Activated CD4-positive, alpha-beta T cell treated with anti-CD3 and anti-CD28 coated beads, Interleukin-2, Interleukin-4, amounts not matched to agents 100 ng/mL and 50 ng/mL, durations not matched to agents 16 hours and 8 hours (primary cell): ENCODE results near the gene ERMAP.
"Not testable (repeated sequence)": the region's sequence is repeated elsewhere in the genome, so short reads cannot be mapped to it uniquely, and the experiment has no call there.

ENCODE experiments used
- DNase-seq: peaks from one replicate; pipeline ENCODE4 v3.0.0-alpha.2; 2020; ENCODE audit warnings: low spot score

The ERMAP gene

GRCh38 chr1:42845193-42845592 lies 28.3 kb downstream of the ERMAP start:
- DNase-seq, result no peak

GRCh38 chr1:42845866-42846256 lies 28.9 kb downstream of the ERMAP start:
- DNase-seq, result no peak

GRCh38 chr1:42846257-42847110 lies 29.6 kb downstream of the ERMAP start, which contains the start of gene ZNF691:
ZNF691 (plus strand) TSS chr1:42846613; CDS start chr1:42849659, 3,046 bp downstream.
- peak; percentile 97 for DNase-seq

- DNase-seq, result peak; percentile 15
These were observed 30.2 kb downstream of the ERMAP start for GRCh38 chr1:42847111-42847595.

DNA sequence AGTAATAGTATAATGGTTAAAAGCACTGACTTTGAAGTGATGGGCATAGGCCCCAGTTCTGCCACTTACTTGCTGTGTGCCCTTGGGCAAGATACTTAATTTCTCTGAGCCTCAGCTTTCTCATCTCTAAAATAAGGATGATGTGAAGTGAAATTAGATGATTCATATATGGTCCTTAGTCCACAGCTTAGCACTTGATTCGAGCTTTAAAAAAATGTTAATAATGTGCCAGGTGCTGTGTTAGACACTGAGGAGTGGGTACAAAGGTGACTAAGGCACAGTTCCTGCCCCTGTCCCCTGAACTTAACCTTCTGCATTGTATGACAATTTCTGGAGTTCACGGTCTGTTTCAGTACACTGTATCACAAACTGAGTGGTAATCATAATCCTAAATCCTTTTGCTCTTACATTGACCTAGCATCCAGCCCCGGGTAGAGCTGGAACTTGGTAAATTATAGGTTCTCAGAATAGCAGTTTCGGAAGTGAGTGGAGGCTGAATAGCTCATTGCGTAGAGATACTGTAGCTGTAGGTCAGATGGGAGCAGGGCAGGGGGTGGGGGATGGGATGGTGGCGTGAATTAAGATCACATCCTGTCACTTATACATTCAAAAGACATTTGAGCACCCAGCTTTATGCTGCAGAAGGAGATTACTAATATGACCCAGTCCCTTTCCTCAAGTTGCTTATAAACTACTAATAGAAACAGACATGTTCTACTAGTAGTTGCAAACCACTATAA lies 31.0 kb downstream of the ERMAP start:
- DNase-seq, result peak; percentile 71

DNA sequence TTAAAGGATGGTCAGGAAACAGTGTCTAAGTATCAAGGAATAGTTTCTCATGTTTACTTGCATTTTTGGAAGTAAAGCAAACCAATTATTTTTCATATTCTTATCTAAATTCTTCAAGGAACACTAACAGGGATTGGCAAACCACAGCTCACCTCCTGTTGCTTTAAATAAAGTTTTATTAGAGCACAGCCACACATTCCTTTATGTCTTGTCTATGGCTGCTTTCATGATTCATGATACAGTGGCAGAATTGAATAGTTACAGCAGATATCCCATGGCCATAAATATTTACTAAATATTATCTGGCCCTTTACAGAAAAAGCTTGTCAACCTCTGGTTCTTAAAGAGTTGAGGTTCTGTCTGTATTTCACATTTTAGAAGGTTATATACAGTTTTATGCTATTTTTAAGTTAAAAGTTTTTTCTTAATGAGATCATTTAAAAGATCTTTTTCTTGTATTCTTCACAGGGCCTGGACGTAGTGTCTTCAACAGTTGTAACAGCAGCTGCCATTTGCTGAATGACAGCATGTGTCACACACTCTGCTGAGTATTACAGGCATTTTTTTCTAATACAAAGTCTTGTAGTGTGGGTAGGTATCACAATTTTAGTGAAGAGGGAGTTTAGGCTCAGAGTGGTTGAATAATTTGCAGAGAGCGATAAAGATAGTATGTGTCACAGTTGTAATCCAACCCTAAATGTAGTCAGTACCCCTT lies 32.1 kb downstream of the ERMAP start:
- DNase-seq, result no peak

DNA sequence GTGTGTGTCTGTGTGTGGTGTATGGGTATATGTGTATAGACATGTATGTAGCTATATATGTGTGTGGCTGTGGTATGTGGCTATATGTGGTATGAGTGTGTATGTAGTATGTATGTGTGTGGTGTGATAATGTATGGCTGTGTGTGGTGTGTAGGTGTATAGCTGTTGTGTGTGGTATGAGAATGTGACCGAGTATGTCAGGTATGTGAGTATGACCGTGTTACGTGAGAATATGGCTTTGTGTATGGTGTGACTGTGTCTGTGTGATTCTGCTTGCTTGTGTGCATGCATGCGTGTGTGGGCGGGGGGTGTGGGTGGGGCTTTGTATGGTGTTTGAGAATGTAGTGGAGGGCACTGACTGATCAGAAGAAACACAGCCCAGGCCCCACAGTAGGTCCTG lies 33.0 kb downstream of the ERMAP start:
- no peak for DNase-seq

DNA sequence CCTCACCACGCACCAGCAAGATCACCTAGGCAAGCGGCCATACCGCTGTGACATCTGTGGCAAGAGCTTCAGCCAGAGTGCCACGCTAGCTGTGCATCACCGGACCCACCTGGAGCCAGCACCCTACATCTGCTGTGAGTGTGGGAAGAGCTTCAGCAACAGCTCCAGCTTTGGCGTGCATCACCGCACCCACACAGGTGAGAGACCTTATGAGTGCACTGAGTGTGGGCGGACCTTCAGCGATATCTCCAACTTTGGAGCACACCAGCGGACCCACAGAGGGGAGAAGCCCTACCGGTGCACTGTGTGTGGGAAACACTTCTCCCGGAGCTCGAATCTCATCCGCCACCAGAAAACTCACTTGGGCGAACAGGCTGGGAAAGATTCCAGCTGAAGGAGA lies 34.5 kb downstream of the ERMAP start:
- DNase-seq, result no peak

DNA sequence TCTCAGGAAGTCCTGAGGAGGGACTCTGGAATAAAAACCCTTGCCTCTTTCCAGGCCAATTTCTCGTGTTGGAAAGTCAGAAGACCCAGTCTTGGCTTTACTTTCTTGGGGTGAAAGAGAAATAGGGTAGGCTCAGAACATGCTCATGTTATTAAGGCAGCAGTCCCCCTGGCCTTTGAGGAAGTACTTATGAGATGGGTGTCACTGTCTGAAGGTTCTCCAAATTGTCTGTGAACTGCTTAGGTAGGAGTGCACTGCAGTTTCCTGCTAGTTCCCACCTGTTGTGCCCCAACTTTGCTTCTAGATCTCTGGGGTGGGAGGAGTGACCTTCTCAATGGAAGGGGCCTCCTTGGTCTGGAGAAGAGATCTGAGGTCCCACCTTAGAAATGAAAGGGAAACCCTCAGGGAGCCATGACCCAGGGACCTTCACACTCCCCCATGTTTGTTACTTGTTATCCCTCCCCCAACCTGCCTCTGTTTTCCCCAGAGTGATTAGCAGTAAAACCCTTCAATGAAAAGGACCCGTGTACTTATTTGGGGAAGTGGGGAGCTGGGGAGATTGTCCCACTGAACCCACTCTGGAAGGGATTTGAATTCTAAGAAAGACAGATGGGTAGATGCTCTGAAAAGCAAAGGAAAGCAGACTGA lies 35.2 kb downstream of the ERMAP start:
- no peak for DNase-seq

- DNase-seq, result no peak
These were observed 35.7 kb downstream of the ERMAP start for GRCh38 chr1:42852608-42852980.

GRCh38 chr1:42853116-42853884 lies 36.4 kb downstream of the ERMAP start:
- DNase-seq, result no peak

GRCh38 chr1:42856554-42856953 lies 39.6 kb downstream of the ERMAP start:
- not testable (repeated sequence) for DNase-seq

DNA sequence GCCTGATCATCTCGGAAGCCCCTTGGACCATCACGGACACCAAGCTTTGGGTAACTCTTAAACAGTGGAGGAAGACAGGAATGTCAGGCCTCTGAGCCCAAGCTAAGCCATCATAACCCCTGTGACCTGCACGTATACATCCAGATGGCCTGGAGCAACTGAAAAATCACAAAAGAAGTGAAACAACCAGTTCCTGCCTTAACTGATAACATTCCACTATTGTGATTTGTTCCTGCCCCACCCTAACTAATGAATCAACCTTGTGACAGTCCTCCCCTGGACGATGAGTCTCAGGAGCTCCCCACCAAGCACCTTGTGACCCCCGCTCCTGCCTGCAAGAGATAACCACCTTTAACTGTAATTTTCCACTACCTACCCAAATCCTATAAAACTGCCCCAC lies 42.4 kb downstream of the ERMAP start:
- DNase-seq, result not testable (repeated sequence)

- DNase-seq, result no peak
These were observed 43.6 kb downstream of the ERMAP start for GRCh38 chr1:42860339-42861013.

GRCh38 chr1:42861014-42861399 lies 44.1 kb downstream of the ERMAP start:
- DNase-seq, result no peak

GRCh38 chr1:42866549-42866948 lies 49.6 kb downstream of the ERMAP start:
- no peak for DNase-seq

DNA sequence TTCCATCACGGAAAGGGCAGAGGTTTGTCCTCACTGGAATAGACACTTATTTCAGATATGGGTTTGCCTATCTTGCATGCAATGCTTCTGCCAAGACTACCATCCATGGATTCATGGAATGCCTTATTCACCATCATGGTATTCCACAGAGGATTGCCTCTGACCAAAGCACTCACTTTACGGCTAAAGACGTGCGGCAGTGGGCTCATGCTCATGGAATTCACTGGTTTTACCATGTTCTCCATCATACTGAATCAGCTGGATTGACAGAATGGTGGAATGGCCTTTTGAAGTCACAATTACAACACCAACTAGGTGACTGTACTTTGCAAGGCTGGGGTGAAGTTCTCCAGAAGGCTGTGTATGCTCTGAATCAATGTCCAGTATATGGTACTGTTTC lies 51.5 kb downstream of the ERMAP start:
- DNase-seq, result not testable (repeated sequence)

GRCh38 chr1:42869254-42869653 lies 52.3 kb downstream of the ERMAP start:
- DNase-seq, result not testable (repeated sequence)

- not testable (repeated sequence) for DNase-seq
These were observed 52.8 kb downstream of the ERMAP start for GRCh38 chr1:42869751-42870150.

DNA sequence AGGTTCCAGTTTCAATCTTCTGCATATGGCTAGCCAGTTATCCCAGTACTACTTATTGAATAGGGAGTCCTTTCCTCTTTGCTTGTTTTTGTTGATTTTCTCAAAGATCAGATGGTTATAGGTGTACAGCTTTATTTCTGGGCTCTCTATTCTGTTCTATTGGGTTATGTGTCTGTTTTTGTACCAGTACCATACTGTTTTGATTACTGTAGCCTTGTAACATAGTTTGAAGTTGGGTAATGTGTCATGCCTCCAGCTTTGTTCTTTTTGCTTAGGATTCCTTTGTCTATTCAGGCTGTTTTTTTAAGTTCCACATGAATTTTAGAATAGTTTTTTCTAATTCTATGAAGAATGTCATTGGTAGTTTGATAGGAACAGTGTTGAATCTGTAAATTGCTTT lies 56.2 kb downstream of the ERMAP start:
- DNase-seq, result not testable (repeated sequence)

DNA sequence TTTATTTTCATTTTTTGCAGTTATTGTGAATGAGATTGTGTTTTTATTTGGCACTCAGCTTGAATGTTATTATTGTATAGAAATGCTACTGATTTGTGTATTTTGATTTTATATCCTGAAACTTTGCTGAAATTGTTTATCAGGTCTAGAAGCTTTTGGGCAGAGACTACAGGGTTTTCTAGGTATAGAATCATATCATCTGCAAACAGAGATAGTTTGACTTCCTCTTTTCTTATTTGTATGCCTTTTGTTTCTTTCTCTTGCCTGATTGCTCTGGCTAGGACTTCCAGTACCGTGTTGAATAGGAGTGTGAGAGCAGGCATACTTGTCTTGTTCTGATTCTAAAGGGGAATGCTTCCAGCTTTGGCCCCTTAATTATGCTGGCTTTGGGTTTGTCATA lies 56.7 kb downstream of the ERMAP start:
- DNase-seq, result no peak
